Thyroid gland (tissue), 4 donors: ENCODE results near the gene FCGBP. TPM values are rescaled to one million over a fixed set of nuclear protein-coding genes. Genes with fewer than 3 reads are reported as not detected.

Source experiments
- DNase-seq, 2 donors: peaks; one replicate each; pipeline ENCODE4 v3.0.0-alpha.2; 2019
- H3K27ac ChIP-seq, 3 donors: fragments of 200-600 bp; sonication (generic); 1 replicate in 2 of 3; 2 replicates in 1 of 3; pipeline ENCODE4 v1.5.1; 2016 to 2019; ENCODE audit warnings: mild to moderate bottlenecking in 1 of 3, moderate library complexity in 1 of 3
- H3K27me3 ChIP-seq: fragments of 200-600 bp; sonication (generic); one replicate; pipeline ENCODE4 v1.5.1; 2019
- H3K36me3 ChIP-seq, 2 donors: fragments of 200-600 bp; sonication (generic); one replicate each; pipeline ENCODE4 v1.5.1; 2016 to 2019
- H3K4me1 ChIP-seq, 2 donors: fragments of 200-600 bp; sonication (generic); one replicate each; pipeline ENCODE4 v1.5.1; 2017 to 2019
- H3K4me3 ChIP-seq, 3 donors: fragments of 200-600 bp; sonication (generic); replicated peaks in 1 of 3; 1 replicate in 2 of 3; 2 replicates in 1 of 3; pipeline ENCODE4 v1.5.1; 2016; ENCODE audit warnings: mild to moderate bottlenecking in 1 of 3
- H3K9me3 ChIP-seq: fragments of 200-600 bp; sonication (generic); one replicate; pipeline ENCODE4 v1.5.1; 2017
- CTCF ChIP-seq, 6 experiments: fragments of 200-600 bp in 3 of 6; fragments of 450-650 bp in 3 of 6; sonication (generic) in 3 of 6; IDR thresholded peaks; one replicate each; pipeline ENCODE4 v1.5.1; 2016 to 2019; ENCODE audit warnings: antibody characterized with exemption in 6 of 6, mild to moderate bottlenecking in 2 of 6, inconsistent platforms in 1 of 6, moderate library complexity in 1 of 6
- POLR2A ChIP-seq, 2 donors: fragments of 450-650 bp; IDR thresholded peaks; one replicate each; pipeline ENCODE4 v1.6.1; 2017; ENCODE audit warnings: antibody characterized with exemption in 2 of 2, mild to moderate bottlenecking in 2 of 2, moderate library complexity in 1 of 2
- WGBS, 2 donors: methylation state at CpG; one replicate each; pipeline ENCODE4 v1.1.5; 2017; 5-methylcytosine and 5-hydroxymethylcytosine counted together
- intact Hi-C: fragments of 100-400 bp; cut with DNase I; formaldehyde crosslinking; loops from one replicate; pipeline ENCODE4 v1.15.1; 2023
- total RNA-seq, 4 donors: library from RNA; depleted of rRNA; stranded (reverse); fragments of >200 nt; gene quantifications; one replicate each; pipeline ENCODE4 v1.2.3, GENCODE V29; 2016

FCGBP gene
- total RNA-seq, 4 donors from 2014 or later, result 213 to 975 (median 755) TPM

GRCh38 chr19:39943586-39943985 is 9.2 kb upstream of the FCGBP start:
- H3K27ac ChIP-seq, result no peak overlapping the region
- no peak for TF ChIP-seq CTCF (IDR thresholded peaks at IDR 0.05)
- intact Hi-C loops, result no loop called here
- no peaks in the 10 kb centered on the region for H3K36me3 ChIP-seq
- H3K9me3 ChIP-seq, result no peaks in the 10 kb centered on the region
- no peaks in the 10 kb centered on the region for H3K27me3 ChIP-seq
- no peak overlapping the region for H3K4me3 ChIP-seq
- no peak for DNase-seq
- H3K4me1 ChIP-seq, result no peaks in the 10 kb centered on the region
- WGBS, 2 donors, result 93 to 94% methylated on average over 7 of the region's 7 CpGs

- TF ChIP-seq POLR2A (IDR thresholded peaks at IDR 0.05), result no peak
- TF ChIP-seq CTCF (IDR thresholded peaks at IDR 0.05), result no peak
- Histone ChIP-seq H3K4me3 (no peak overlapping the region), H3K4me1 (no peaks in the 10 kb centered on the region), H3K36me3 (no peaks in the 10 kb centered on the region), H3K27ac (no peak overlapping the region), H3K27me3 (no peaks in the 10 kb centered on the region), H3K9me3 (no peaks in the 10 kb centered on the region)
- intact Hi-C loops, result no loop called here
- WGBS, 2 donors, result 52 to 66% methylated on average over 4 of the region's 4 CpGs
- DNase-seq, result no peak
These were observed 7.9 kb upstream of the FCGBP start for GRCh38 chr19:39942366-39942730.

- WGBS, 2 donors, result 33 to 47% methylated on average over 5 of the region's 5 CpGs
- H3K36me3 ChIP-seq, result no peaks in the 10 kb centered on the region
- intact Hi-C loops, result no loop called here
- H3K4me3 ChIP-seq, result no peak overlapping the region
- DNase-seq, result no peak
- no peaks in the 10 kb centered on the region for H3K27me3 ChIP-seq
- no peak overlapping the region for H3K27ac ChIP-seq
- H3K9me3 ChIP-seq, result no peaks in the 10 kb centered on the region
- no peaks in the 10 kb centered on the region for H3K4me1 ChIP-seq
- TF ChIP-seq POLR2A (IDR thresholded peaks at IDR 0.05) (no peak), CTCF (IDR thresholded peaks at IDR 0.05) (no peak)
These were observed 7.4 kb upstream of the FCGBP start for GRCh38 chr19:39941615-39942365.

- TF ChIP-seq CTCF (IDR thresholded peaks at IDR 0.05) (no peak), POLR2A (IDR thresholded peaks at IDR 0.05) (no peak)
- intact Hi-C loops, result no loop called here
- no peak overlapping the region for H3K4me3 ChIP-seq
These were observed 6.7 kb upstream of the FCGBP start for GRCh38 chr19:39941151-39941550.

GRCh38 chr19:39940221-39940833 is 5.9 kb upstream of the FCGBP start:
- Histone ChIP-seq H3K36me3 (no peaks in the 10 kb centered on the region), H3K4me3 (no peak overlapping the region), H3K4me1 (no peaks in the 10 kb centered on the region), H3K27me3 (no peaks in the 10 kb centered on the region), H3K9me3 (no peaks in the 10 kb centered on the region), H3K27ac (no peak overlapping the region)
- intact Hi-C loops, result no loop called here
- 63 to 78% methylated on average over 1 of the region's 1 CpG for WGBS, 2 donors
- no peak for TF ChIP-seq POLR2A (IDR thresholded peaks at IDR 0.05)
- no peak for TF ChIP-seq CTCF (IDR thresholded peaks at IDR 0.05)
- no peak for DNase-seq

More at GRCh38 chr19:39941151-39941550, 6.7 kb upstream of the FCGBP start:
- Histone ChIP-seq H3K27ac (no peak overlapping the region), H3K27me3 (no peaks in the 10 kb centered on the region), H3K36me3 (no peaks in the 10 kb centered on the region), H3K4me1 (no peaks in the 10 kb centered on the region), H3K9me3 (no peaks in the 10 kb centered on the region)
- DNase-seq, result no peak
- WGBS, 2 donors, result 65 to 69% methylated on average over 6 of the region's 6 CpGs
